MM.1S (cell line): Measurements from ENCODE around the gene SLC2A11.

Source experiments
- CTCF ChIP-seq: fragments of 300-600 bp; sonication (generic); IDR thresholded peaks from 2 replicates; pipeline ENCODE4 v1.5.1; 2016; ENCODE audit warnings: antibody characterized with exemption, low read length, mixed read lengths
- EZH2 ChIP-seq: fragments of 300-600 bp; sonication (generic); optimal IDR thresholded peaks from 2 replicates; pipeline ENCODE3; 2017; ENCODE audit warnings: low read depth, mild to moderate bottlenecking, antibody characterized with exemption, low read length, mixed read lengths

- TF ChIP-seq EZH2 (no peak), CTCF (peak; percentile 72)
Observed at GRCh38 chr22:23862103-23862502, 4.4 kb downstream of the SLC2A11 start.
